WTC11 (cell line): ENCODE measurements around the gene KCNIP4. TPM values are rescaled to one million over a fixed set of nuclear protein-coding genes. Genes with fewer than 3 reads are reported as not detected.
A peak's percentile ranks its signal among the peaks of the same experiment; 100 is the strongest.

Experiments
- ATAC-seq: fragments of 200-7000 bp; cut with Tn5 transposase; 2 replicates; pipeline ENCODE4 v1.10.0; 2021; ENCODE audit warnings: mild to moderate bottlenecking, moderate library complexity
- CTCF ChIA-PET: fragments of 300-600 bp; sonication (Branson Sonifier 250); formaldehyde crosslinking; loops from one replicate; lab custom pipeline; 2021; ENCODE audit warnings: antibody characterized with exemption; lab: Charles Lee
- POLR2A ChIA-PET: fragments of 350-600 bp; sonication (Branson Sonifier 250); formaldehyde crosslinking; loops from one replicate; lab custom pipeline; 2021; ENCODE audit warnings: antibody characterized with exemption; lab: Charles Lee
- DNase-seq: peaks from one replicate; pipeline ENCODE4 v3.0.0; 2021; ENCODE audit warnings: low spot score
- H3K27ac Mint-ChIP-seq: 2 replicates; pipeline ENCODE4 v1.8.0; 2021; ENCODE audit warnings: mixed read lengths
- H3K27me3 Mint-ChIP-seq: 2 replicates; pipeline ENCODE4 v1.8.0; 2021; ENCODE audit warnings: low read depth, mild to moderate bottlenecking, moderate library complexity, mixed read lengths
- H3K36me3 Mint-ChIP-seq: 2 replicates; pipeline ENCODE4 v1.8.0; 2021; ENCODE audit warnings: mixed read lengths
- H3K4me1 Mint-ChIP-seq: 2 replicates; pipeline ENCODE4 v1.8.0; 2022; ENCODE audit warnings: mixed read lengths
- H3K4me3 Mint-ChIP-seq: 2 replicates; pipeline ENCODE4 v1.8.0; 2021; ENCODE audit warnings: mild to moderate bottlenecking, moderate library complexity, mixed read lengths
- H3K9me3 Mint-ChIP-seq: 2 replicates; pipeline ENCODE4 v1.8.0; 2021; ENCODE audit warnings: mixed read lengths
- ATF6 ChIP-seq: sonication (generic); formaldehyde crosslinking; IDR thresholded peaks from 2 replicates; pipeline ENCODE4 v1.8.1; 2023; ENCODE audit warnings: mild to moderate bottlenecking, missing genetic modification reagents
- CBFB ChIP-seq: sonication (generic); formaldehyde crosslinking; IDR thresholded peaks from 2 replicates; pipeline ENCODE4 v1.8.1; 2022; ENCODE audit warnings: mild to moderate bottlenecking, low read depth, missing genetic modification reagents
- CTCF ChIP-seq: fragments of 200-600 bp; IDR thresholded peaks from 2 replicates; pipeline ENCODE4 v1.8.0; 2022; ENCODE audit warnings: antibody characterized with exemption
- E2F1 ChIP-seq: sonication (generic); formaldehyde crosslinking; IDR thresholded peaks from 2 replicates; pipeline ENCODE4 v1.8.0; 2022; ENCODE audit warnings: mild to moderate bottlenecking, missing genetic modification reagents
- ELF4 ChIP-seq: sonication (generic); formaldehyde crosslinking; IDR thresholded peaks from 2 replicates; pipeline ENCODE4 v1.8.1; 2022; ENCODE audit warnings: low read depth, mild to moderate bottlenecking, moderate library complexity, missing genetic modification reagents
- ERG ChIP-seq: fragments of 250-450 bp; sonication (Bioruptor Pico); IDR thresholded peaks from 2 replicates; pipeline ENCODE4 v1.8.0; 2021; ENCODE audit warnings: mild to moderate bottlenecking
- HMGA2 ChIP-seq: fragments of 250-450 bp; sonication (Bioruptor Pico); IDR thresholded peaks from 2 replicates; pipeline ENCODE4 v1.4.0; 2021; ENCODE audit warnings: mild to moderate bottlenecking, moderate library complexity
- IRF2 ChIP-seq: sonication (generic); formaldehyde crosslinking; IDR thresholded peaks from 2 replicates; pipeline ENCODE4 v1.8.0; 2022; ENCODE audit warnings: low read depth, missing genetic modification reagents, borderline replicate concordance
- NFATC4 ChIP-seq: fragments of 250-450 bp; sonication (Bioruptor Pico); IDR thresholded peaks from 2 replicates; pipeline ENCODE4 v1.9.0; 2021; ENCODE audit warnings: mild to moderate bottlenecking
- NFE2L1 ChIP-seq: sonication (generic); formaldehyde crosslinking; IDR thresholded peaks from 2 replicates; pipeline ENCODE4 v1.8.1; 2023; ENCODE audit warnings: missing genetic modification reagents
- NR3C1 ChIP-seq: sonication (generic); formaldehyde crosslinking; conservative IDR thresholded peaks from 2 replicates; pipeline ENCODE4 v1.8.1; 2023; ENCODE audit warnings: low read depth, mild to moderate bottlenecking, missing genetic modification reagents
- SOX15 ChIP-seq: fragments of 250-450 bp; sonication (Bioruptor Pico); IDR thresholded peaks from 2 replicates; pipeline ENCODE4 v1.9.0; 2021; ENCODE audit warnings: mild to moderate bottlenecking
- SP1 ChIP-seq: sonication (generic); formaldehyde crosslinking; conservative IDR thresholded peaks from 2 replicates; pipeline ENCODE4 v1.8.1; 2022; ENCODE audit warnings: missing genetic modification reagents
- STAT6 ChIP-seq: sonication (generic); formaldehyde crosslinking; conservative IDR thresholded peaks from 2 replicates; pipeline ENCODE4 v1.8.1; 2023; ENCODE audit warnings: mild to moderate bottlenecking, low read depth, missing genetic modification reagents, moderate library complexity
- TCF7 ChIP-seq: sonication (generic); formaldehyde crosslinking; IDR thresholded peaks from 2 replicates; pipeline ENCODE4 v1.8.0; 2022; ENCODE audit warnings: mild to moderate bottlenecking, low read depth, missing genetic modification reagents, moderate library complexity
- TEAD4 ChIP-seq: sonication (generic); formaldehyde crosslinking; IDR thresholded peaks from 2 replicates; pipeline ENCODE4 v1.8.0; 2022; ENCODE audit warnings: mild to moderate bottlenecking, missing genetic modification reagents
- ZMAT4 ChIP-seq: fragments of 250-450 bp; sonication (Bioruptor Pico); IDR thresholded peaks from 2 replicates; pipeline ENCODE4 v1.9.0; 2021; ENCODE audit warnings: mild to moderate bottlenecking
- ZNF512 ChIP-seq: sonication (generic); formaldehyde crosslinking; IDR thresholded peaks from 2 replicates; pipeline ENCODE4 v1.8.1; 2022; ENCODE audit warnings: missing genetic modification reagents, borderline replicate concordance
- total RNA-seq: library from RNA; stranded (reverse); gene quantifications from 3 replicates; pipeline ENCODE4 v1.2.3, GENCODE V29; 2021

KCNIP4 gene
- total RNA-seq, 1 experiment from 2014 or later, result not detected

GRCh38 chr4:21136051-21136630 lies 812.4 kb downstream of the KCNIP4 start:
- no peaks in the 10 kb centered on the region for H3K36me3 Mint-ChIP-seq
- no peaks in the 10 kb centered on the region for H3K9me3 Mint-ChIP-seq
- H3K4me1 Mint-ChIP-seq, result no peaks in the 10 kb centered on the region
- H3K4me3 Mint-ChIP-seq, result no peak overlapping the region
- no peak for ATAC-seq
- no peak for TF ChIP-seq SOX15 (CRISPR knock-in tag)
- TF ChIP-seq ZNF512 (CRISPR knock-in tag), result no peak
- TF ChIP-seq TCF7, result no peak
- TF ChIP-seq SP1 (CRISPR knock-in tag), result no peak
- TF ChIP-seq HMGA2, result no peak
- no peak for TF ChIP-seq ATF6 (CRISPR knock-in tag)
- no peak for TF ChIP-seq ELF4
- no peak for TF ChIP-seq NFATC4 (CRISPR knock-in tag)
- no peak for TF ChIP-seq NR3C1
- no peak for TF ChIP-seq ERG
- no peak for TF ChIP-seq E2F1 (CRISPR knock-in tag)
- no peak for TF ChIP-seq STAT6 (CRISPR knock-in tag)
- TF ChIP-seq ZMAT4 (CRISPR knock-in tag), result no peak
- TF ChIP-seq IRF2 (CRISPR knock-in tag), result no peak
- H3K27ac Mint-ChIP-seq, result no peak overlapping the region
- ChIA-PET POLR2A (no interaction called here), CTCF (interaction anchor here (0.8 kb wide), 1 partner anchor 363 kb away, joined by 7 read pairs; no protein-coding TSS in a partner anchor)
- no peak for DNase-seq
- H3K27me3 Mint-ChIP-seq, result no peaks in the 10 kb centered on the region

- Mint-ChIP-seq H3K4me1 (no peaks in the 10 kb centered on the region), H3K9me3 (no peaks in the 10 kb centered on the region), H3K36me3 (no peaks in the 10 kb centered on the region), H3K27me3 (no peaks in the 10 kb centered on the region), H3K27ac (no peak overlapping the region), H3K4me3 (no peak overlapping the region)
- TF ChIP-seq TEAD4 (CRISPR knock-in tag) (no peak), NFE2L1 (CRISPR knock-in tag) (no peak), CTCF (0 out of 2 replicates have a peak, but pooled peaks have one; percentile 16), CBFB (CRISPR knock-in tag) (no peak)
- ChIA-PET POLR2A (no interaction called here), CTCF (interaction anchor here (1.1 kb wide), 1 partner anchor 362 kb away, joined by 6 read pairs; no protein-coding TSS in a partner anchor)
- DNase-seq (no peak), ATAC-seq (peak; percentile 68)
Measured at GRCh38 chr4:21134994-21135393, 813.6 kb downstream of the KCNIP4 start.
